ENCODE measurements around the gene BICRA.

Gene BICRA

GRCh38 chr19:47673426-47673825 is 64.5 kb downstream of the BICRA start:
- Histone ChIP-seq H3K4me2 (ENCODE audit: low read length) (no peak overlapping the region), H2AFZ (no peak overlapping the region), H3K9me3 (ENCODE audit: control insufficient read depth, low read length) (no peaks in the 10 kb centered on the region), H3K27ac (no peak overlapping the region), H3K4me3 (ENCODE audit: low read depth, low read length) (no peak overlapping the region), H3K9ac (no peak overlapping the region), H3K27me3 (ENCODE audit: control insufficient read depth, insufficient read depth, low read length) (no peaks in the 10 kb centered on the region), H3K36me3 (ENCODE audit: control insufficient read depth, insufficient read depth, low read length) (no peaks in the 10 kb centered on the region), H3K79me2 (peaks cover 13% of the 10 kb centered on the region), H3K4me1 (no peaks in the 10 kb centered on the region)
- no peak for TF ChIP-seq CTCF (IDR thresholded peaks at IDR 0.05)

DNA sequence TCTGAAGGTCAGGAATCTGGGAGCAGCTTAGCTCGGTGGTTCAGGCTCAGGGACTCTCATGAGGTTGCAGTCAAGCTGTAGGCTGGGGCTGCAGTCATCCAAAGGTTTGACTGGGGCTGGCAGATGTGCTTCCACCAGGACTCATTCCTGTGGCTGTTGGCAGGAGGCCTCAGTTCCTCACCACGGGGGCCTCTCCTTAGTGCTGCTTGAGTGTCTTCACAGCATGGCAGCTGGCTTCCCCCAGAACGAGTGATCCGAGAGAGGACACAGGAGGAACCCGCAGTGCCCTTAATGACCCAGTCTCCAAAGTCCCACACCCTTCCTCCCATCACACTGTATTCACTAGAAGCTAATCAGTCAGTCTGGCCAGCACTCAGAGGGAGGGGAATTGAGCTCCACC is 65.6 kb downstream of the BICRA start:
- Histone ChIP-seq H3K4me3 (ENCODE audit: low read depth, low read length) (no peak overlapping the region), H3K9me3 (ENCODE audit: control insufficient read depth, low read length) (no peaks in the 10 kb centered on the region), H3K27ac (no peak overlapping the region), H3K4me2 (ENCODE audit: low read length) (no peak overlapping the region), H3K9ac (no peak overlapping the region), H3K27me3 (ENCODE audit: control insufficient read depth, insufficient read depth, low read length) (no peaks in the 10 kb centered on the region), H3K36me3 (ENCODE audit: control insufficient read depth, insufficient read depth, low read length) (no peaks in the 10 kb centered on the region), H3K79me2 (peaks cover 13% of the 10 kb centered on the region), H2AFZ (no peak overlapping the region), H3K4me1 (no peaks in the 10 kb centered on the region)
- no peak for TF ChIP-seq CTCF (IDR thresholded peaks at IDR 0.05)

- no peak overlapping the region for H3K4me3 ChIP-seq (ENCODE audit: low read depth, low read length)
- H3K79me2 ChIP-seq, result peaks cover 12% of the 10 kb centered on the region
- no peak overlapping the region for H2AFZ ChIP-seq
- no peaks in the 10 kb centered on the region for H3K27me3 ChIP-seq (ENCODE audit: control insufficient read depth, insufficient read depth, low read length)
- H3K27ac ChIP-seq, result no peak overlapping the region
- no peaks in the 10 kb centered on the region for H3K36me3 ChIP-seq (ENCODE audit: control insufficient read depth, insufficient read depth, low read length)
- no peaks in the 10 kb centered on the region for H3K4me1 ChIP-seq
- no peaks in the 10 kb centered on the region for H3K9me3 ChIP-seq (ENCODE audit: control insufficient read depth, low read length)
- TF ChIP-seq CTCF (IDR thresholded peaks at IDR 0.05), result no peak
- H3K9ac ChIP-seq, result no peak overlapping the region
- H3K4me2 ChIP-seq (ENCODE audit: low read length), result no peak overlapping the region
Observed at GRCh38 chr19:47675271-47675670, 66.3 kb downstream of the BICRA start.

DNA sequence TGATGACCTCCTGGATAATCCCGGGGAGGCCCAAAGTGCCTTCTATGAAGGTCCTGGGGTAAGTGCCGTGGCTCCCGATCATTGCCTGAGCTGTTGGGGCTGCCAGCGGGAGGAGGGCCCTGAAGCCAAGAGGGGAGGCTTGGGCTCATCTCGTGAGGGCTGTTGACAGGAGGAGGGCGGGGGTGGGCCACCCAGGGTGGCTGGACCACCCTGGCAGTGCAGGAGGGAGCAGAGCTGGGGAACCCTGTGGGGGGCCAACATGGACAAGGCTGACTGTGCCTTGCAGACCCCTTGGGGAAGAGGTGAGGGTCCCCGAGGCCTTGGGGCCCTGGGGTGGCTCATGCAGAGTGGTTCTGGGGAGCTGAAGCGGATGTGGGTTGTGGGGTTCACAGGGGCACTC is 66.9 kb downstream of the BICRA start:
- TF ChIP-seq CTCF (IDR thresholded peaks at IDR 0.05), result no peak
- Histone ChIP-seq H3K4me2 (ENCODE audit: low read length) (no peak overlapping the region), H3K27me3 (ENCODE audit: control insufficient read depth, insufficient read depth, low read length) (no peaks in the 10 kb centered on the region), H2AFZ (no peak overlapping the region), H3K79me2 (peaks cover 8% of the 10 kb centered on the region), H3K4me1 (no peaks in the 10 kb centered on the region), H3K9me3 (ENCODE audit: control insufficient read depth, low read length) (no peaks in the 10 kb centered on the region), H3K27ac (no peak overlapping the region), H3K4me3 (ENCODE audit: low read depth, low read length) (no peak overlapping the region), H3K9ac (no peak overlapping the region), H3K36me3 (ENCODE audit: control insufficient read depth, insufficient read depth, low read length) (no peaks in the 10 kb centered on the region)

DNA sequence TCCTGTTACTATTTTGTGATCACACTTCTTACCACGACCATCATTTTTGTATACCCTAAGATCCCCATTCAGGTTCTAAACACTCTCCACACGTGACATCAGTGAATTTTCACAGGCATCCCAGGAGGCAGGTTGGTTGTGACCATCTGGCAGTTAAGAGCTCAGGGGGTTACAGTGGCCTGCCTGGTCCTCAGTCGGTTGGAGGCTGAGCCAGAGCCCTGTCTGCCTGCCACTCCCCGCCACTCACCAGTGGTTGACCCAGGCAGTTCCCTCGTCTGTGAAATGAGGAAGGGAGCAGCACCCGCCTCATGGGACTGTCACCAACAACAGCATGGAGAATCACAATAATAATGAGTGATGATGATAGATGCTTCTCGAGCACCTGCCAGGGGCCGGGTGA is 67.9 kb downstream of the BICRA start:
- Histone ChIP-seq H3K79me2 (no peaks in the 10 kb centered on the region), H2AFZ (no peak overlapping the region), H3K4me1 (no peaks in the 10 kb centered on the region), H3K27me3 (ENCODE audit: control insufficient read depth, insufficient read depth, low read length) (no peaks in the 10 kb centered on the region), H3K4me3 (ENCODE audit: low read depth, low read length) (no peak overlapping the region), H3K4me2 (ENCODE audit: low read length) (no peak overlapping the region), H3K9ac (no peak overlapping the region), H3K9me3 (ENCODE audit: control insufficient read depth, low read length) (no peaks in the 10 kb centered on the region), H3K27ac (no peak overlapping the region), H3K36me3 (ENCODE audit: control insufficient read depth, insufficient read depth, low read length) (no peaks in the 10 kb centered on the region)
- TF ChIP-seq CTCF (IDR thresholded peaks at IDR 0.05), result no peak
